Natural killer cell (primary cell): Measurements from ENCODE around the gene TNRC6B. TPM values are rescaled to one million over a fixed set of nuclear protein-coding genes. Genes with fewer than 3 reads are reported as not detected.

Source experiments
- ATAC-seq, 3 donors: fragments of 150-1000 bp in 2 of 3; fragments of 200-7000 bp in 1 of 3; cut with Tn5 transposase; 1 replicate in 1 of 3; 2 replicates in 2 of 3; pipeline ENCODE4 v1.10.0; 2021; ENCODE audit warnings: mild to moderate bottlenecking in 2 of 3, moderate library complexity in 2 of 3
- DNase-seq, 2 donors: peaks; one replicate each; pipeline versions ENCODE4 v3.0.0 to v3.0.0-alpha.2; 2013 to 2021; ENCODE audit warnings: mixed read lengths in 1 of 2
- H3K27ac ChIP-seq: one replicate; pipeline ENCODE4 v1.5.1; 2013; ENCODE audit warnings: mild to moderate bottlenecking, low read length
- H3K27me3 ChIP-seq: one replicate; pipeline ENCODE4 v1.6.1; 2013; ENCODE audit warnings: low read length; ENCODE audit not compliant: control insufficient read depth, insufficient read depth
- H3K36me3 ChIP-seq: one replicate; pipeline ENCODE4 v1.6.1; 2013; ENCODE audit warnings: low read length; ENCODE audit not compliant: control insufficient read depth, insufficient read depth
- H3K4me1 ChIP-seq: one replicate; pipeline ENCODE4 v1.6.1; 2013; ENCODE audit warnings: low read length; ENCODE audit not compliant: control insufficient read depth, insufficient read depth
- H3K4me3 ChIP-seq: one replicate; pipeline ENCODE4 v1.5.1; 2013; ENCODE audit warnings: low read length
- H3K9me3 ChIP-seq: one replicate; pipeline ENCODE4 v1.6.1; 2013; ENCODE audit warnings: low read length; ENCODE audit not compliant: control insufficient read depth, insufficient read depth
- H3K27ac Mint-ChIP-seq, 2 donors: one replicate each; pipeline ENCODE4 v1.8.0; 2022; ENCODE audit warnings: mild to moderate bottlenecking in 2 of 2, mixed read lengths in 2 of 2, moderate library complexity in 1 of 2
- H3K27me3 Mint-ChIP-seq, 2 donors: one replicate each; pipeline ENCODE4 v1.8.0; 2022; ENCODE audit warnings: low read depth in 2 of 2, mixed read lengths in 2 of 2
- H3K36me3 Mint-ChIP-seq: one replicate; pipeline ENCODE4 v1.8.0; 2022; ENCODE audit warnings: mixed read lengths
- H3K4me1 Mint-ChIP-seq, 2 donors: one replicate each; pipeline ENCODE4 v1.8.0; 2022; ENCODE audit warnings: mixed read lengths in 2 of 2
- H3K4me3 Mint-ChIP-seq: one replicate; pipeline ENCODE4 v1.8.0; 2022; ENCODE audit warnings: mild to moderate bottlenecking, moderate library complexity, mixed read lengths
- H3K9me3 Mint-ChIP-seq, 2 donors: one replicate each; pipeline ENCODE4 v1.8.0; 2022; ENCODE audit warnings: mixed read lengths in 2 of 2
- CTCF ChIP-seq: fragments of 200-600 bp; IDR thresholded peaks from one replicate; pipeline ENCODE4 v1.8.0; 2022; ENCODE audit warnings: antibody characterized with exemption
- WGBS: methylation state at CpG from one replicate; pipeline ENCODE4 v1.1.7; 2013; ENCODE audit warnings: missing lambda C conversion rate; ENCODE audit not compliant: insufficient coverage; 5-methylcytosine and 5-hydroxymethylcytosine counted together
- intact Hi-C: fragments of 100-400 bp; cut with micrococcal nuclease; formaldehyde crosslinking; loops from one replicate; pipeline ENCODE4 v1.14.2; 2022
- total RNA-seq, 4 donors: library from RNA; stranded (reverse); fragments of 120-200 nt in 1 of 4; gene quantifications; one replicate each; pipeline versions ENCODE4 v1.2.3 to v1.2.4, GENCODE V29; 2013 to 2022

Gene TNRC6B
- total RNA-seq, 3 donors from 2014 or later (not counting 1 experiment from before 2014, with no cell fraction given) = 112 to 141 (median 138) TPM

GRCh38 chr22:40258501-40258915 lies 80.8 kb downstream of the TNRC6B start:
- no peak overlapping the region for H3K4me3 Mint-ChIP-seq
- 60% methylated on average over 2 of the region's 2 CpGs for WGBS
- no peak for ATAC-seq
- Histone ChIP-seq H3K27ac (no peak overlapping the region), H3K4me1 (peaks cover 5% of the 10 kb centered on the region), H3K9me3 (no peaks in the 10 kb centered on the region), H3K36me3 (peaks cover 24% of the 10 kb centered on the region), H3K4me3 (no peak overlapping the region), H3K27me3 (no peaks in the 10 kb centered on the region)
- H3K36me3 Mint-ChIP-seq = no peaks in the 10 kb centered on the region
- no peak for TF ChIP-seq CTCF
- peak in 1 of 2 donors; percentile 33 for DNase-seq
- H3K27me3 Mint-ChIP-seq = no peaks in the 10 kb centered on the region
- peak overlapping the region; percentile 37 to 58 for H3K27ac Mint-ChIP-seq
- no peaks in the 10 kb centered on the region for H3K9me3 Mint-ChIP-seq
- H3K4me1 Mint-ChIP-seq = peaks cover 33 to 47% of the 10 kb centered on the region in 2 donors
- intact Hi-C loops = no loop called here

DNA sequence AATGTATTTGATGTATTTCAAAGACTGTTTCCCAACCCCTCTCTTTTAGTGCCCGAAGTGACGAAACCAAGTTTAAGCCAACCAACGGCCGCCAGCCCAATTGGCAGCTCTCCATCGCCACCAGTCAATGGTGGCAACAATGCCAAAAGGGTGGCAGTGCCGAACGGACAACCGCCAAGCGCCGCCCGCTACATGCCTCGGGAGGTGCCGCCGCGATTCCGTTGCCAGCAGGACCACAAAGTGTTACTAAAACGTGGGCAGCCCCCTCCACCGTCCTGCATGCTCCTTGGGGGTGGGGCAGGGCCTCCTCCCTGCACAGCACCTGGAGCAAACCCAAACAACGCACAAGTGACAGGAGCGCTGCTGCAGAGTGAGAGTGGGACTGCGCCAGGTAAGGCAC lies 84.1 kb downstream of the TNRC6B start:
- peaks cover 51 to 54% of the 10 kb centered on the region in 2 donors for H3K4me1 Mint-ChIP-seq
- TF ChIP-seq CTCF = no peak
- peaks cover 20% of the 10 kb centered on the region for H3K36me3 Mint-ChIP-seq
- H3K27ac Mint-ChIP-seq = no peak overlapping the region
- H3K9me3 ChIP-seq = no peaks in the 10 kb centered on the region
- peaks cover 21% of the 10 kb centered on the region for H3K4me1 ChIP-seq
- WGBS = 97% methylated on average over 21 of the region's 21 CpGs
- no peaks in the 10 kb centered on the region for H3K9me3 Mint-ChIP-seq
- intact Hi-C loops = no loop called here
- no peak overlapping the region for H3K4me3 Mint-ChIP-seq
- H3K27me3 Mint-ChIP-seq = no peaks in the 10 kb centered on the region
- no peak overlapping the region for H3K27ac ChIP-seq
- H3K27me3 ChIP-seq = no peaks in the 10 kb centered on the region
- DNase-seq (no peak), ATAC-seq (no peak)
- peaks cover 39% of the 10 kb centered on the region for H3K36me3 ChIP-seq
- H3K4me3 ChIP-seq = no peak overlapping the region

- Mint-ChIP-seq H3K4me1 (peaks cover 42 to 46% of the 10 kb centered on the region in 2 donors), H3K9me3 (no peaks in the 10 kb centered on the region), H3K4me3 (no peak overlapping the region), H3K27me3 (no peaks in the 10 kb centered on the region), H3K36me3 (peaks cover 20% of the 10 kb centered on the region), H3K27ac (peak overlapping the region; percentile 30 to 77)
- Histone ChIP-seq H3K4me3 (no peak overlapping the region), H3K9me3 (no peaks in the 10 kb centered on the region), H3K27me3 (no peaks in the 10 kb centered on the region), H3K4me1 (peaks cover 21% of the 10 kb centered on the region), H3K27ac (no peak overlapping the region), H3K36me3 (peaks cover 49% of the 10 kb centered on the region)
- TF ChIP-seq CTCF = no peak
- intact Hi-C loops = no loop called here
- DNase-seq (peak in 1 of 2 donors; percentile 38), ATAC-seq (peak in 2 of 3 donors; percentile 30 to 54)
- WGBS = 41% methylated on average over 6 of the region's 7 CpGs
These were observed 85.5 kb downstream of the TNRC6B start for GRCh38 chr22:40263191-40263590.

- Mint-ChIP-seq H3K36me3 (peaks cover 20% of the 10 kb centered on the region), H3K27ac (peak overlapping the region; percentile 30 to 77), H3K9me3 (no peaks in the 10 kb centered on the region), H3K4me3 (no peak overlapping the region), H3K27me3 (no peaks in the 10 kb centered on the region), H3K4me1 (peaks cover 33 to 36% of the 10 kb centered on the region in 2 donors)
- H3K4me3 ChIP-seq = no peak overlapping the region
- H3K4me1 ChIP-seq = peaks cover 21% of the 10 kb centered on the region
- H3K27ac ChIP-seq = no peak overlapping the region
- no peak for TF ChIP-seq CTCF
- H3K27me3 ChIP-seq = no peaks in the 10 kb centered on the region
- 14% methylated on average over 4 of the region's 4 CpGs for WGBS
- peaks cover 54% of the 10 kb centered on the region for H3K36me3 ChIP-seq
- DNase-seq (peak in 1 of 2 donors; percentile 37), ATAC-seq (no peak)
- intact Hi-C loops = no loop called here
- H3K9me3 ChIP-seq = no peaks in the 10 kb centered on the region
These were observed 88.1 kb downstream of the TNRC6B start for GRCh38 chr22:40265783-40266182.
